GM19372 (cell line): ENCODE data around the gene FAHD2B.
"Not testable (repeated sequence)": the region's sequence is repeated elsewhere in the genome, so short reads cannot be mapped to it uniquely, and the experiment has no call there.

Experiments
- ATAC-seq: cut with Tn5 transposase; IDR thresholded peaks from one replicate; pipeline ENCODE4 v1.9.1; 2021; ENCODE audit warnings: mild to moderate bottlenecking, low read depth, moderate library complexity; ENCODE audit not compliant: unreplicated experiment

FAHD2B gene, protein sequence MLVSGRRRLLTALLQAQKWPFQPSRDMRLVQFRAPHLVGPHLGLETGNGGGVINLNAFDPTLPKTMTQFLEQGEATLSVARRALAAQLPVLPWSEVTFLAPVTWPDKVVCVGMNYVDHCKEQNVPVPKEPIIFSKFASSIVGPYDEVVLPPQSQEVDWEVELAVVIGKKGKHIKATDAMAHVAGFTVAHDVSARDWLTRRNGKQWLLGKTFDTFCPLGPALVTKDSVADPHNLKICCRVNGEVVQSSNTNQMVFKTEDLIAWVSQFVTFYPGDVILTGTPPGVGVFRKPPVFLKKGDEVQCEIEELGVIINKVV

DNA sequence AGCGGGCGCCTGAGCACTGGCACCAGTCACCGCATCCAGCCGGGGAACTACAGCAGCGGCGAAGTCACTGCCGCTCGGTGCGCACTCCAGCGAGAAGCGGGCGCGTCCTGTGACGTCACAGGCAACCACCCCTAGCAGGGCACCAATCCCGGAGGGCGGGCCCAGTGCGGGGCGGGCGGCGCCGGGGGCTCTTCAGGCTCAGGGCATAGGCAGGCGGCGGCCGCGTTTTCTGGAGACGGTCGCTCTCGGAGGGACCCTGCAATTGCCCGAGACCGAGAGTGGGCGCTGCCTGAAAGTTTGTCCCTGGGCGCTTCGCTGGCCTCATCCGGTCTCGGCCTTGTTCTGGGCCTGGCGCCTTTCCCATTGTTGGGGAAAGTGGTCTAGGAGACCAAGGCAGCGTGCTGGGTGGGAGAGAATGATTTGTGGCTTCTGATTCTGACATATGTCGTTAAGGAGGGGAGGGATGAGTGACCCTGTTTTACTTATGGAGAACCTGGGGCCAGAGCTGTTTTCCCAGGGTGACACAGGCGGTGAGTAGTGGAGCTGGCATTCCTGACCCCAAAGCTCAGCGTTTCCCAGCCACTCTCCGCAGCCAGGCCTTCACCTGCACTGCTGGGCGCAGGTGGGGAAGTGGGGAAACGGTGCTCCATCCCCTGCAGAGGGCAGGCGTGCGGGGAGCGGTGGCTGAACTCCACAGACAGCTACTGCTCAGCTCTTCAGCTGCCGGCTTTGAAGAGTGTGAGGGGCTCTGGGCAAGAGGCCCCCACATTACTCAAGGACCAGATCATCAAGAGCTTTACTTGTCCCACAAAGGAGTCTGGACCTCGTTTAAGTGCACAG lies at the start of gene FAHD2B:
TSS of gene FAHD2B (minus strand) at position 111 of the 840 bp plus-strand sequence. CDS start 3,176 bp downstream, outside the sequence.
- peak; percentile 94 for ATAC-seq

DNA sequence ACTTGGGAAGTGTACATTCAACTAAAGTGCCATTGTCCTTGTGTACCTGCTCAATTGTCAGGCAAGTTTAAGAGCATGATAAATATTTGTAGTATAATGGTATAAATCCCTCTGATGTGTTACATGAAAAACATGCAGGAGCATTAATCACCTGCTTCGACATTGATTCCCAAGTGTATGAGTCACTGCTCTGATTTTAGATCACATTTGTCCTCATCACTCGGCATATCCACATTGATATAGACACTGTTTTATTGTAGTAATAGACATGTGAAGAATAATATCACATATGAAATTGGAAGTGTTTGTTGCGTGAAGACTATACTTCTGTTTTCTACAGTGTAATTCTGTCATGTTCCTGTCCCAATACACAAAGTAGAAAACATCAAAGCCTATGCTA lies 49.3 kb upstream of the FAHD2B start:
- not testable (repeated sequence) for ATAC-seq

DNA sequence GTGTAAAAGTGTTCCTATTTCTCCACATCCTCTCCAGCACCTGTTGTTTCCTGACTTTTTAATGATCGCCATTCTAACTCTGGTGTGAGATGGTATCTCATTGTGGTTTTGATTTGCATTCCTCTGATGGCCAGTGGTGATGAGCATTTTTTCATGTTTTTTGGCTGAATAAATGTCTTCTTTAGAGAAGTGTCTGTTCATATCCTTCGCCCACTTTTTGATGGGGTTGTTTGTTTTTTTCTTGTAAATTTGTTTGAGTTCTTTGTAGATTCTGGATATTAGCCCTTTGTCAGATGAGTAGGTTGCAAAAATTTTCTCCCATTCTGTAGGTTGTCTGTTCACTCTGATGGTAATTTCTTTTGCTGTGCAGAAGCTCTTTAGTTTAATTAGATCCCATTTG lies 34.4 kb upstream of the FAHD2B start:
- not testable (repeated sequence) for ATAC-seq

DNA sequence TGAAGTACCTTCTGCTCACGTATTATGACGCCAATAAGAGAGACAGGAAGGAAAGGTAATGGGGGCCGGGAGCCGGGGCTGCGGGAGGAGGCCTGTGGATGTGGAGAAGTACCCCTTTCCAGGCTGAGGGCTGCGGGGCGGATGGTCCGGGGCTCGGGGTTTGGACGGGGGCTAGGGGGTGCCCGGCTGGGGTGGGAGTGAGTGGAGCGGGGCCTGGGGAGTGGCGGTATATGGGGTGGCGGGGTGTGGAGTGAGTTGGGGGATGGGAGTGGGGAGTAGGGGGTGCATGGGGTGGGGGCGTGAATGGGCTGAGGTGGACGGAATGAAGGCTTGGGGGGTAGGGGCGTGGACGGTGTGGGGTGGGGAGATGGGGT lies 19.2 kb upstream of the FAHD2B start:
- peak; percentile 26 for ATAC-seq

DNA sequence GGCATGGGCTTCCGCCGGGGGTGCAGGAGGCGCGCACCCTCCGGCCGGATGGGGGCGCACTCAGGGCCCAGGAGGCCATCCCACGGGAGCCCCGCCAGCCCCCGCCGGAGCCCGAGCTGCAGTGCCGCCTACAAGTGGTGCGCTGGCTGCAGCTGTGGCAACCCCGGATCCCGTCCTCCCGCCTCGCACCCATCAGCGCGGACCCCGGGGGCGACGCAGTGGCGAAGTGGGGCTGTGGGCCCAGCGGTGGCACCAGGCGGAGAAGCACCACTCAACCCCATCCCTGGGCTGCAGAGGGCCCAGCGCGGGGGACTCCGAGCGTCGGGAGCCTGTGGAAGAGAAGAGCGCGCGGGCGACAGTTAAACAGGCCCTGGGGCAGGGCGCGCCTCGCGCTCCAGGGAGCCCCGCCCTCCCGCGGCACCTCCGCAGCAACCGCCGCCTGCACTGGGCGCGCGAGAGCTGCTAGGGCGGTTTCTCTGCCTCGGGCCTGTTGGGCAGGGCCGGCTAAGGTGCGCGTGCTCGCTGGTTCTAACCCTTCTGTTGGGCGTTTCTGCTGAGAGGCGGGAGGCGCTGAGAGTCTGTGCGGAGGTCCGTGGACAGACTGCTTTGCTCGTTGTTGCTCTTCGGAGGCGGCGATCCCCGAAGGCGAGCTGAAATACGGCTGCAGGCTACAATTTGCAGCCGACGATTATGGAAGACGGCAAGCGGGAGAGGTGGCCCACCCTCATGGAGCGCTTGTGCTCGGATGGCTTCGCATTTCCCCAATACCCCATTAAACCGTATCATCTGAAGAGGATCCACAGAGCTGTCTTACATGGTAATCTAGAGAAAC lies 18.6 kb upstream of the FAHD2B start, which contains the start of gene ANKRD36:
TSS of gene ANKRD36 (plus strand) at position 104 of the 832 bp plus-strand sequence. CDS start at position 691, 587 bp downstream.
- peak; percentile 91 for ATAC-seq

DNA sequence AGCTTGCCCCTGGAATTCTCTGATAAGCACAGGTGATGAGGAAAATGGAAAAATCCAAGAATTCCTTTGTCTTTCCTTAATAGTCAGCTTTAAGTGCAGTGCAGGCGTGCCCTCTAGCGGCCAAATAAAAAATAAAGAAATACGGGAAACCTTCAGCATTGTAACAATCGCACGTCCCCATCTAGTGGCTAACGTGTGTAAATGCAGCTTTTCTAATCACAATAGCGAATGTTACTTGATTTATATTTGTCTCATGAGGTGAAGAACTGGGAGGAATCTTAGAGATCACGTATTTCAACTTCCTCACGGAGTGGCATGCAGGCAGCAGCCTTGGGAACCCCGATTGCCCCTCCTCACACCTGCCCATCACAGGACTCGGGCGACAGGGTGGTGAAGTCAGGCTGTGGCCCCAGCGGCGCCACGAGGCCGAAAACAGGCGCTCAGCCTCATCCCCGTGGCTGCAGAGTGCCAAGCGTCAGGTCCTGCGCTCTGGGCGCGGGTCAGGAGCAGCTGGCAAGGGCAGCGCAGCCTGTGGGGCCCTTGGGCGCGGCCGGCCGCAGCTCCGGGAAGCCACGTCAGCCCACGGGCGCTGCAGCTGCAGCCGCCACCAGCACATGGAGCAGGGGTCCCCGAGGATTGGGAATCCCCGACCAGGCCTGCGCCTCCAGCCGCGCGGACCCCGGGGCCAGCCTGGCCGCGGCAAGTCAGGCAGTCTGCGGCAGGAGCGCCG lies 17.8 kb upstream of the FAHD2B start:
- peak; percentile 40 for ATAC-seq

DNA sequence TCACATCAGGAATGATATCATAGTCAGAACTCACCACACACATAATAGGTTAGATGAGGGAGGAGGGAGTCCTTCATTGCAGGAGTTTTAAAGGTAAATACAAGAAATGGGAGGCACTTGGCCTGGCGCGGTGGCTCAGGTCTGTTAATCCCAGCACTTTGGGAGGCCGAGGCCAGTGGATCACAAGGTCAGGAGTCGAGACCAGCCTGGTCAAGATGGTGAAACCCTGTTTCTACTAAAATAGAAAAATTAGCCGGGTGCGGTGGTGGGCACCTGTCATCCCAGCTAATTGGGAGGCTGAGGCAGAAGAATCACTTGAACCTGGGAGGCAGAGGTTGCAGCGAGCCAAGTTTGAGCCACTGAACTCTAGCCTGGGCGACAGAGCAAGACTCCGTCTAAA lies 16.6 kb upstream of the FAHD2B start:
- ATAC-seq = not testable (repeated sequence)

DNA sequence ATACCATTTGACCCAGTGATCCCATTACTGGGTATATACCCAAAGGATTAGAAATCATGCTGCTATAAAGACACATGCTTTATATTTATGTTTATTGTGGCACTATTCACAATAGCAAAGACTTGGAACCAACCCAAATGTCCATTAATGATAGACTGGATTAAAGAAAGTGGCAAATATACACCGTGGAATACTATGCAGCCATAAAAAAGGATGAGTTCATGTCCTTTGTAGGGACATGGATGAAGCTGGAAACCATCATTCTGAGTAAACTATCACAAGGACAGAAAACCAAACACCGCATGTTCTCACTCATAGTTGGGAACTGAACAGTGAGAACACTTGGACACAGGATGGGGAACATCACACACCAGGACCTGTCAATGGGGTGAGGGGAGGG lies 12.2 kb upstream of the FAHD2B start:
- ATAC-seq = not testable (repeated sequence)

DNA sequence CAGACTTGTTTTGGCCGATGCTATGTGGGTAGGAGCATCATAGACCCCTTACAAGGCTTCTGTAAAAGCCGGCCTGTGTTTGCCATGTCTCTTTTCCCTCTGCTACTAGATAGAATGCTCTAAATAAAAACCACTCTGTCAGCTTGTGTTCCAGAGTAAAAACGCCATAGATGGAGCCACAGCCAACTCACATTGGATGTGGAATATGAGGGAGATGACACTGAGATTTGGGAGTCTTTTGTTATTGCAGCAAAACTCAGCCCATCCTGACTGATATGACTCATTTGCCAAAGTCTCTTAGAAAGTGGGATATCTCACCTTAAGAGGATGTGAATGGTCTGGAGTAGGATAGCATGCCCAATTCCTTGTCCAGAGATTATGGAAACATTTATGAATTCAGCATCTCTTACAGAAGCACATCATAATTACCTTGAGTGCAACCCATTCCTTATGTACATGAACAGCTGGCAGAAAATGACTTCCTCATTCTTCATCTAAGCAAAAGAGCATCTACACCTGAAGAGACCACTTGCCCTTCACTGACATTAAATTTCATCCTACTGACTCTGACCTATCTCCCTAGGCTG lies 4.2 kb upstream of the FAHD2B start:
- not testable (repeated sequence) for ATAC-seq

DNA sequence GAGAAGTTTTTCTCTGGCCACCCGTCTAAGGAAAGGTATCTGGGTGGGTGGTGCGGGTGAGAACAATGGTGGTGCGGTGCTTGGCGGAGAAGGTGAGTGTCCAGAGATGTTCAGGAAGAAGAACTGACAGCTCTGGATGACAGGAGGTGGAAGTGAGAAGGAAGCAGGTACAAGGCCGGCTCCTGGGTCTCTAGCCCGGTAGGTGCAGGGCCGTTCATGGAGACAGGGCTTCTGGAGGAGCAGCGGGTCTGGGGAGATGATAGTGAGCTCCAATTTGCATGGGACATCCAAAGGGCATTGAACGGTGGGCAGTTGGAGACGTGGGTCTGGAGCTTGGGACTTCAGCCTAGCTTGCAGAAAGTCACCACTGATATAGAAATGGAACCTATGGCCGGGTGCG lies 979 bp upstream of the FAHD2B start:
- ATAC-seq = no peak

DNA sequence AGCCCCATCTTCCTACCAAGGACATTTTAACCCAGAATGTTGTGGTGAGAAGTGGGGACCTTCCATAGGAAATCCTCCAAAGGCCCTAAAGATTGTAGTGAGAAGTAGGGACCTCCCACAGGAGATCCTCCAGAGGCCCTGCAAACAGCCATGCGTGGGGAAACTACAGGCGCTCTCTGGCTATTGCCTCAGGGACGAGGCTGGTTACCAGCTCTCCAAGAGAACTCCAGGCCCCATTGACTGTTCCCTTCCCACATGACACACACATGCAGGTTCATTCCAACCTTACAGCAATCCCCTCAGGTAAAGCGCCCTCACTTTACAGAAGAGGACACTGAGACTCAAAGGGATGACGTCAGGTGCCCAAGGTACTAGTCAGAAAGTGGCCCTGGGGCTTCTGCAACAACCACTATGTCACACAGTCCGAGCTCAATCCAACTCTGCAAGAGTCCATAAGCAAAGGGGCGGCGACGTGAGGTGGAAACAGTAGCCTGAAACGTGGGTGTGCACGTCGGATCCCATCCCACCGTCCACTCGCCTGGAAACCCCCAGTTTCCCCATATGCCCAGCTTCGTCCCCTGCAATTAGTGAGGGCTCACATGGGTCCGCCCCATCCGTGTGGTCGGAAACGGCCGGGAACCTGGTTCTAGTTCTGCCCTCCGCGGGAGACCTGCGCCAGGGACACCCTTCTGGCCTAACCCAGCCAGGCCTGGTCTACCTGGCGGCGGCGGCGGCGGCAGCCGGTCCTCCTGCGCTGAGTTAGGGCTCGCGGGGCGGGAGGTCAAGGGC lies 505 bp downstream of the FAHD2B start:
- peak; percentile 10 for ATAC-seq

DNA sequence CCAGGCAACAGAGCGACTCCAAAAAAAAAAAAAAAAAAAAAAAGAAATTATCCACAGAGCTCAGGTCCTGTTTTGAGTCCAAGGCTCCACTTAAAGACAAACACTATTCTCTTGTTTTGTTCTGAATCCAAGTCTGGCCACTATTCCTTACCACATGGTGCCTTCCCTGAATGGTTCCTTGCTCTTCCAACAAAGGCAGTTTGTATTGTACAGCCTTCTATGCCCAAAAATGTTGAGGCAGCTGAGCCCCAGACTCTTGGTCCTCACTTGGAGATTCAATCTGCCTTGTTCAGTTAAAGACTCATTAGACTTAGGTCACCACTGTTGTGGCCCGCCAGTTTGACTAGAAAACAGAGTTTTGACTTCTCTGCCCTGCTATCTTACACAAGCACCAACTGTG lies 1.7 kb downstream of the FAHD2B start:
- not testable (repeated sequence) for ATAC-seq

DNA sequence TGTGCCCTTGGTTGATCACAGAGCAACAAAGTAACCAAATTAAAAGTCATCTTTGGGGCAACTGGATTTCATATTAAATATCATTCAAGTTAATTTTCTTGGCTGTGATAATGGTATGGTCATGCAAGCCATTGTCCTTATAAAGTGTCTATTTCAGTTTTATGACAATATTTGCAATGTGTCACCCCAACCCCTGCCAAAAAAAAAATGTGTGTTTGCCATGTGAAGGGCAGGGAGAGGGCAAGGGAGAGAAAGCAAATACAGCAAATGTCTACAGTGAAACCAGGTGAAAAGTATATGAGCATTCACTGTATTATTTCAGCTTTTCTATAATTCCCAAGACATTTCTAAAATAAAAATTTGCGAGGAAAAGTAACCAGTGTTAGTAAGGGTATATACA lies 6.0 kb downstream of the FAHD2B start:
- ATAC-seq = not testable (repeated sequence)

DNA sequence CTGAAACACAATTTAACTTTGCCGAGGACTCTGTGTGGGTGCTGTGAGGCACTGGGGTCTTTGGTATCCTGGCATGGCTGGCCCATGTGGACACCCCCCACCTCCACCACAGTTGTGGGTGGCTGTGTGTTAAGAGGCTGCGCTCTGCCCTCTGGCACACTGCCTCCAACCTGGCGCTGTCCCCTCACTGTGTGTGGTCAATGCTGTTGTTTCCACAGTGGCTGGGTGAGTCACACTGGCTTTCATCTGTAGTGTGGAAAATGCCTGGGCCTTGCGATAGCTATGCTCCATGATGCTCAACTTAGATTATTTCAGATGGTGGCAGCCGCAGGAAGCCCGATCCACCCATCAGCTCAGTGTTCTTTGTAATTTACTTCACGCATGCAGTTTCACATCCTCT lies 9.6 kb downstream of the FAHD2B start:
- ATAC-seq = not testable (repeated sequence)

DNA sequence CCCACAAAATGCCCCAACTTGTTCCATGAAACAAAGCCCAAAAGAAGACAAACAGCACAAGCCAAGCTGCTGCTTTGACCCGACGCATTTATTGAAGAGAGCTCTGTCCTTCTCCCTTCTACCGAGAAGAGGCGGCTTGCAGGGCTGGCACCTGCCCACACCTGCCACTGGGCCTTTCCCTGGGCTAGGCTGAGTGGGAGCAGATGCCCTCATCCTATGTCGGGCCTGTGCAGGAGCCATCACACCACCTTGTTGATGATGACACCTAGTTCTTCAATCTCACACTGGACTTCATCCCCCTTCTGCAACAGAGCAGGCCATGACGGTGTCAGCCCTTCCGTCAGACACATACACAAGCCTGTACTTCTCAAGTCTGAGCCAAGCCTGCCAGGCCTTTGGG lies 11.2 kb downstream of the FAHD2B start:
- ATAC-seq = not testable (repeated sequence)

DNA sequence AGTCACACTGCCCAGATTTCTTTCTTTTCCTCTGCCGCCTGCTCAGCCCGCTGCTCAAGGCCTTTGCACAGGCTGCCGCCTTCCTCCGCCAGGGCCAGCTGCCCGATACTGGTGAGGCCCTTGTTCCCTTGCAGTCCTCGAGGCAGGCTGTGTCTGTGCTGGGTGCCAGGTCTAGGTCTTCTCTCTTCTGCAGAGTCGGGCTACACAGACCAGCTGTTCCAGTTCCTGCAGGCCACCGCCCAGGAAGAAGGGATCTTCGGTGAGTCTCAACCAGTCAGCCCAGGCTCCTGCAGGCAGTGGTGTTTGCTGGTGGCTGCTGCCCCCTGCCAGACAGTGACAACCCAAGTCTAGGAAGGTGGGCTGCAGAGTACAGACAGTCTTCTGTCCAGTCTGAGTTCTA lies 12.5 kb downstream of the FAHD2B start:
- not testable (repeated sequence) for ATAC-seq

DNA sequence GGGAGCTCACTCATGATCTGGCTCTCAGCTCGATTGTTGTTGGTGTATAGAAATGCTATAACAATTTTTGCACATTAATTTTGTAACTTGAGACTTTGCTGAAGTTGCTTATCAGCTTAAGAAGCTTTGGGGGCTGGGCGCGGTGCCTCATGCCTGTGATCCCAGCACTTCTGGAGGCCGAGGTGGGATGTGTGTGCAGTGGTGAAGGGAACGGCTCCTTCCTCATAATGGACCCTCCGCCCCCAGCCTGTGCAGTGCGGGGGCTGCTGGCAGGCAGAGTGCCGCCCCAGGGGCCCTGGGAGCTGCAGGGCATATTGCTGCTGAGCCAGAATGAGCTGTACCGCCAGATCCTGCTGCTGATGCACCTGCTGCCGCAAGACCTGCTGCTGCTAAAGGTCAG lies 13.8 kb downstream of the FAHD2B start:
- not testable (repeated sequence) for ATAC-seq

DNA sequence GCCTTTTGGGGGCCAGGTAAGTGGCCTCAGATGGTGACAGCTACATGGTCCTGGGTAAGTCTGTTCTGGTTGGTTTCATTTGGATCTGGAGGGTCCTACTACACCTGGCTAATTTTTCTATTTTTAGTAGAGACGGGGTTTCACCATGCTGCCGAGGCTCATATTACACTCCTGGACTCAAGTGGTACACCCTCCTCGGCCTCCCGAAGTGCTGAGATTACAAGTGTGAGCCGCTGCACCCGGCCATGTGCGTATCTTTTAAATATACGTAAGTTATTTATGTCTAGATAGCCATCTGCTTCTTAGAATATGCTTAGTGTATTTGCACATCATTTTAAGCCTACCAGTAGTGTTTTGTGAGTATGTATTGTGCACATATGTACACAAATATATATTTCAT lies 17.5 kb downstream of the FAHD2B start:
- ATAC-seq = not testable (repeated sequence)

DNA sequence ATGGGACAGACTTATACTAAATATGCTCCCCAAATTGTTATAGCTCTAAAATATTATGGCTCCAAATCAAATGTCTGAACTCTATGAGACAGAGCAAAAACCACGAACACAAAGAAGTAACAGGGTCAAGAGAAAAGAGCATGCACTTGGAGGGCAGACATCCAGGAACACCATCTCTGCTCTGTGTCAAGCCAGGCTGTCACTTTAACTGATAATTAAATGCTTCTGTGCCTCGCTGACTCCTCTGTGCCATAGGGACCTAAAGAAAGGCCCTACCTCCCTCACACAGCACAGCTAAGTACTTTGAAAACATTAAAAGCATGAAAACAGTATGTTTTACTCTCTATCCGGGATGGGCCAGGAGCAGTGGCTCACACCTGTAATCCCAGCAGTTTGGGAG lies 23.8 kb downstream of the FAHD2B start:
- ATAC-seq = not testable (repeated sequence)
